Glomerular visceral epithelial cell (primary cell): Measurements from ENCODE around the gene NFATC4.

Source experiments
- DNase-seq: peaks from one replicate; pipeline ENCODE4 v3.0.0-alpha.2; 2016; ENCODE audit errors: extremely low spot score

Gene NFATC4

GRCh38 chr14:24407608-24408325, 39.8 kb downstream of the NFATC4 start:
- DNase-seq, result no peak

GRCh38 chr14:24408764-24409163, 40.8 kb downstream of the NFATC4 start:
- no peak for DNase-seq

GRCh38 chr14:24409192-24409591, 41.2 kb downstream of the NFATC4 start:
- no peak for DNase-seq

- DNase-seq, result no peak
These were observed 42.0 kb downstream of the NFATC4 start for GRCh38 chr14:24409956-24410355.

- DNase-seq, result peak; percentile 24
These were observed 43.7 kb downstream of the NFATC4 start for GRCh38 chr14:24411443-24412389.

- DNase-seq, result no peak
These were observed 46.1 kb downstream of the NFATC4 start for GRCh38 chr14:24414077-24414476.

GRCh38 chr14:24414732-24415420, 46.9 kb downstream of the NFATC4 start:
- DNase-seq, result no peak

GRCh38 chr14:24415421-24416253, 47.7 kb downstream of the NFATC4 start:
- no peak for DNase-seq

- DNase-seq, result no peak
These were observed 48.4 kb downstream of the NFATC4 start for GRCh38 chr14:24416254-24416931.

- DNase-seq, result no peak
These were observed 49.1 kb downstream of the NFATC4 start for GRCh38 chr14:24416932-24417619.

GRCh38 chr14:24417832-24418491, 50.0 kb downstream of the NFATC4 start:
- no peak for DNase-seq

- DNase-seq, result no peak
These were observed 50.5 kb downstream of the NFATC4 start for GRCh38 chr14:24418492-24418873.

- DNase-seq, result no peak
These were observed 54.3 kb downstream of the NFATC4 start for GRCh38 chr14:24422261-24422660.

- DNase-seq, result no peak
These were observed 55.0 kb downstream of the NFATC4 start for GRCh38 chr14:24422694-24423601.

GRCh38 chr14:24425704-24426103, 57.7 kb downstream of the NFATC4 start:
- DNase-seq, result peak; percentile 40

GRCh38 chr14:24426150-24426911, 58.3 kb downstream of the NFATC4 start:
- no peak for DNase-seq

- no peak for DNase-seq
These were observed 59.0 kb downstream of the NFATC4 start for GRCh38 chr14:24426912-24427536.
